Measurements from ENCODE around the gene CSPG4.

CSPG4 gene

GRCh38 chr15:75727851-75728715 lies 15.4 kb upstream of the CSPG4 start:
- no peak overlapping the region for H3K4me3 ChIP-seq (ENCODE audit: low read length)
- H3K36me3 ChIP-seq (ENCODE audit: insufficient read depth, low read length): no peaks in the 10 kb centered on the region
- peaks cover 10% of the 10 kb centered on the region for H3K4me1 ChIP-seq (ENCODE audit: control insufficient read depth, insufficient read depth, low read length)
- H3K27me3 ChIP-seq (ENCODE audit: control insufficient read depth, insufficient read depth, low read length): no peaks in the 10 kb centered on the region
- no peak overlapping the region for H3K4me2 ChIP-seq (ENCODE audit: low read length)
- no peak overlapping the region for H3K9ac ChIP-seq (ENCODE audit: low read depth, low read length)
- H3K9me3 ChIP-seq (replicated peaks; ENCODE audit: low read length): no peaks in the 10 kb centered on the region

GRCh38 chr15:75727031-75727531 lies 14.4 kb upstream of the CSPG4 start:
- Histone ChIP-seq H3K9ac (ENCODE audit: low read depth, low read length) (no peak overlapping the region), H3K27me3 (ENCODE audit: control insufficient read depth, insufficient read depth, low read length) (no peaks in the 10 kb centered on the region), H3K4me1 (ENCODE audit: control insufficient read depth, insufficient read depth, low read length) (peaks cover 10% of the 10 kb centered on the region), H3K4me3 (ENCODE audit: low read length) (no peak overlapping the region), H3K4me2 (ENCODE audit: low read length) (no peak overlapping the region), H3K9me3 (replicated peaks; ENCODE audit: low read length) (no peaks in the 10 kb centered on the region), H3K36me3 (ENCODE audit: insufficient read depth, low read length) (no peaks in the 10 kb centered on the region)

- Histone ChIP-seq H3K4me1 (ENCODE audit: control insufficient read depth, insufficient read depth, low read length) (peaks cover 13% of the 10 kb centered on the region), H3K27me3 (ENCODE audit: control insufficient read depth, insufficient read depth, low read length) (no peaks in the 10 kb centered on the region), H3K36me3 (ENCODE audit: insufficient read depth, low read length) (no peaks in the 10 kb centered on the region), H3K9me3 (replicated peaks; ENCODE audit: low read length) (no peaks in the 10 kb centered on the region), H3K9ac (ENCODE audit: low read depth, low read length) (no peak overlapping the region), H3K4me3 (ENCODE audit: low read length) (no peak overlapping the region), H3K4me2 (ENCODE audit: low read length) (no peak overlapping the region)
These were observed 13.3 kb upstream of the CSPG4 start for GRCh38 chr15:75725719-75726607.

- Histone ChIP-seq H3K4me2 (ENCODE audit: low read length) (no peak overlapping the region), H3K4me3 (ENCODE audit: low read length) (no peak overlapping the region), H3K4me1 (ENCODE audit: control insufficient read depth, insufficient read depth, low read length) (peaks cover 14% of the 10 kb centered on the region), H3K9me3 (replicated peaks; ENCODE audit: low read length) (no peaks in the 10 kb centered on the region), H3K9ac (ENCODE audit: low read depth, low read length) (no peak overlapping the region), H3K27me3 (ENCODE audit: control insufficient read depth, insufficient read depth, low read length) (no peaks in the 10 kb centered on the region), H3K36me3 (ENCODE audit: insufficient read depth, low read length) (no peaks in the 10 kb centered on the region)
These were observed 12.5 kb upstream of the CSPG4 start for GRCh38 chr15:75725006-75725718.

- Histone ChIP-seq H3K4me1 (ENCODE audit: control insufficient read depth, insufficient read depth, low read length) (peaks cover 14% of the 10 kb centered on the region), H3K4me2 (ENCODE audit: low read length) (peak overlapping the region; percentile 9), H3K9ac (ENCODE audit: low read depth, low read length) (peak overlapping the region; percentile 31), H3K9me3 (replicated peaks; ENCODE audit: low read length) (no peaks in the 10 kb centered on the region), H3K36me3 (ENCODE audit: insufficient read depth, low read length) (no peaks in the 10 kb centered on the region), H3K4me3 (ENCODE audit: low read length) (no peak overlapping the region), H3K27me3 (ENCODE audit: control insufficient read depth, insufficient read depth, low read length) (no peaks in the 10 kb centered on the region)
These were observed 11.4 kb upstream of the CSPG4 start for GRCh38 chr15:75723847-75724660.

- Histone ChIP-seq H3K9me3 (replicated peaks; ENCODE audit: low read length) (no peaks in the 10 kb centered on the region), H3K27me3 (ENCODE audit: control insufficient read depth, insufficient read depth, low read length) (no peaks in the 10 kb centered on the region), H3K4me2 (ENCODE audit: low read length) (peak overlapping the region; percentile 9), H3K4me3 (ENCODE audit: low read length) (no peak overlapping the region), H3K36me3 (ENCODE audit: insufficient read depth, low read length) (no peaks in the 10 kb centered on the region), H3K9ac (ENCODE audit: low read depth, low read length) (no peak overlapping the region), H3K4me1 (ENCODE audit: control insufficient read depth, insufficient read depth, low read length) (peaks cover 19% of the 10 kb centered on the region)
These were observed 10.7 kb upstream of the CSPG4 start for GRCh38 chr15:75723171-75723846.

- Histone ChIP-seq H3K9me3 (replicated peaks; ENCODE audit: low read length) (no peaks in the 10 kb centered on the region), H3K4me1 (ENCODE audit: control insufficient read depth, insufficient read depth, low read length) (peaks cover 30% of the 10 kb centered on the region), H3K4me3 (ENCODE audit: low read length) (no peak overlapping the region), H3K4me2 (ENCODE audit: low read length) (no peak overlapping the region), H3K27me3 (ENCODE audit: control insufficient read depth, insufficient read depth, low read length) (no peaks in the 10 kb centered on the region), H3K9ac (ENCODE audit: low read depth, low read length) (no peak overlapping the region), H3K36me3 (ENCODE audit: insufficient read depth, low read length) (no peaks in the 10 kb centered on the region)
These were observed 9.5 kb upstream of the CSPG4 start for GRCh38 chr15:75721923-75722870.

- Histone ChIP-seq H3K4me1 (ENCODE audit: control insufficient read depth, insufficient read depth, low read length) (peaks cover 31% of the 10 kb centered on the region), H3K36me3 (ENCODE audit: insufficient read depth, low read length) (no peaks in the 10 kb centered on the region), H3K9me3 (replicated peaks; ENCODE audit: low read length) (no peaks in the 10 kb centered on the region), H3K4me2 (ENCODE audit: low read length) (no peak overlapping the region), H3K27me3 (ENCODE audit: control insufficient read depth, insufficient read depth, low read length) (no peaks in the 10 kb centered on the region), H3K9ac (ENCODE audit: low read depth, low read length) (no peak overlapping the region), H3K4me3 (ENCODE audit: low read length) (no peak overlapping the region)
These were observed 8.9 kb upstream of the CSPG4 start for GRCh38 chr15:75721480-75721922.

- no peak overlapping the region for H3K4me2 ChIP-seq (ENCODE audit: low read length)
- H3K9me3 ChIP-seq (replicated peaks; ENCODE audit: low read length): no peaks in the 10 kb centered on the region
- no peaks in the 10 kb centered on the region for H3K27me3 ChIP-seq (ENCODE audit: control insufficient read depth, insufficient read depth, low read length)
- H3K9ac ChIP-seq (ENCODE audit: low read depth, low read length): no peak overlapping the region
- peaks cover 31% of the 10 kb centered on the region for H3K4me1 ChIP-seq (ENCODE audit: control insufficient read depth, insufficient read depth, low read length)
- no peak overlapping the region for H3K4me3 ChIP-seq (ENCODE audit: low read length)
- H3K36me3 ChIP-seq (ENCODE audit: insufficient read depth, low read length): no peaks in the 10 kb centered on the region
These were observed 8.3 kb upstream of the CSPG4 start for GRCh38 chr15:75720787-75721479.
